ENCODE results near the gene SLC6A4. TPM values are rescaled to one million over a fixed set of nuclear protein-coding genes. Genes with fewer than 3 reads are reported as not detected.

SLC6A4 gene
- total and polyA plus RNA-seq, 4 donors, result 0.05 to 0.70 TPM; not detected in 2

- DNase-seq (ENCODE audit: low spot score), result no peak
Measured at GRCh38 chr17:30200106-30200505, 35.4 kb downstream of the SLC6A4 start.

More at GRCh38 chr17:30200106-30200505, 35.4 kb downstream of the SLC6A4 start:
- H3K9me3 ChIP-seq (ENCODE audit: control insufficient read depth in 4 of 4, low read length in 3 of 4), result no peaks in the 10 kb centered on the region
- no peak for TF ChIP-seq GABPA (IDR thresholded peaks at IDR 0.05 in 1 of 2, conservative IDR thresholded peaks at IDR 0.05 in 1 of 2)
- TF ChIP-seq NR2F2 (IDR thresholded peaks at IDR 0.05), result no peak
- TF ChIP-seq YY1 (IDR thresholded peaks at IDR 0.05), result no peak
- TF ChIP-seq HNF4G (IDR thresholded peaks at IDR 0.05), result no peak
- no peak for TF ChIP-seq TAF1 (conservative IDR thresholded peaks at IDR 0.05)
- no peak for TF ChIP-seq HNF4A (conservative IDR thresholded peaks at IDR 0.05)
- TF ChIP-seq, protein P1, sequence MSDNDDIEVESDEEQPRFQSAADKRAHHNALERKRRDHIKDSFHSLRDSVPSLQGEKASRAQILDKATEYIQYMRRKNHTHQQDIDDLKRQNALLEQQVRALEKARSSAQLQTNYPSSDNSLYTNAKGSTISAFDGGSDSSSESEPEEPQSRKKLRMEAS (IDR thresholded peaks at IDR 0.05), result no peak
- no peak for TF ChIP-seq RAD21 (IDR thresholded peaks at IDR 0.05)
- no peak for TF ChIP-seq SP1 (IDR thresholded peaks at IDR 0.05)
- no peak for TF ChIP-seq RXRA (IDR thresholded peaks at IDR 0.05)
- TF ChIP-seq, protein P2, sequence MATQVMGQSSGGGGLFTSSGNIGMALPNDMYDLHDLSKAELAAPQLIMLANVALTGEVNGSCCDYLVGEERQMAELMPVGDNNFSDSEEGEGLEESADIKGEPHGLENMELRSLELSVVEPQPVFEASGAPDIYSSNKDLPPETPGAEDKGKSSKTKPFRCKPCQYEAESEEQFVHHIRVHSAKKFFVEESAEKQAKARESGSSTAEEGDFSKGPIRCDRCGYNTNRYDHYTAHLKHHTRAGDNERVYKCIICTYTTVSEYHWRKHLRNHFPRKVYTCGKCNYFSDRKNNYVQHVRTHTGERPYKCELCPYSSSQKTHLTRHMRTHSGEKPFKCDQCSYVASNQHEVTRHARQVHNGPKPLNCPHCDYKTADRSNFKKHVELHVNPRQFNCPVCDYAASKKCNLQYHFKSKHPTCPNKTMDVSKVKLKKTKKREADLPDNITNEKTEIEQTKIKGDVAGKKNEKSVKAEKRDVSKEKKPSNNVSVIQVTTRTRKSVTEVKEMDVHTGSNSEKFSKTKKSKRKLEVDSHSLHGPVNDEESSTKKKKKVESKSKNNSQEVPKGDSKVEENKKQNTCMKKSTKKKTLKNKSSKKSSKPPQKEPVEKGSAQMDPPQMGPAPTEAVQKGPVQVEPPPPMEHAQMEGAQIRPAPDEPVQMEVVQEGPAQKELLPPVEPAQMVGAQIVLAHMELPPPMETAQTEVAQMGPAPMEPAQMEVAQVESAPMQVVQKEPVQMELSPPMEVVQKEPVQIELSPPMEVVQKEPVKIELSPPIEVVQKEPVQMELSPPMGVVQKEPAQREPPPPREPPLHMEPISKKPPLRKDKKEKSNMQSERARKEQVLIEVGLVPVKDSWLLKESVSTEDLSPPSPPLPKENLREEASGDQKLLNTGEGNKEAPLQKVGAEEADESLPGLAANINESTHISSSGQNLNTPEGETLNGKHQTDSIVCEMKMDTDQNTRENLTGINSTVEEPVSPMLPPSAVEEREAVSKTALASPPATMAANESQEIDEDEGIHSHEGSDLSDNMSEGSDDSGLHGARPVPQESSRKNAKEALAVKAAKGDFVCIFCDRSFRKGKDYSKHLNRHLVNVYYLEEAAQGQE (IDR thresholded peaks at IDR 0.05), result no peak
- TF ChIP-seq FOXA2 (IDR thresholded peaks at IDR 0.05), result no peak
- no peak for TF ChIP-seq ATF3 (IDR thresholded peaks at IDR 0.05)
- no peak for TF ChIP-seq JUND (IDR thresholded peaks at IDR 0.05)
- TF ChIP-seq, protein P3, sequence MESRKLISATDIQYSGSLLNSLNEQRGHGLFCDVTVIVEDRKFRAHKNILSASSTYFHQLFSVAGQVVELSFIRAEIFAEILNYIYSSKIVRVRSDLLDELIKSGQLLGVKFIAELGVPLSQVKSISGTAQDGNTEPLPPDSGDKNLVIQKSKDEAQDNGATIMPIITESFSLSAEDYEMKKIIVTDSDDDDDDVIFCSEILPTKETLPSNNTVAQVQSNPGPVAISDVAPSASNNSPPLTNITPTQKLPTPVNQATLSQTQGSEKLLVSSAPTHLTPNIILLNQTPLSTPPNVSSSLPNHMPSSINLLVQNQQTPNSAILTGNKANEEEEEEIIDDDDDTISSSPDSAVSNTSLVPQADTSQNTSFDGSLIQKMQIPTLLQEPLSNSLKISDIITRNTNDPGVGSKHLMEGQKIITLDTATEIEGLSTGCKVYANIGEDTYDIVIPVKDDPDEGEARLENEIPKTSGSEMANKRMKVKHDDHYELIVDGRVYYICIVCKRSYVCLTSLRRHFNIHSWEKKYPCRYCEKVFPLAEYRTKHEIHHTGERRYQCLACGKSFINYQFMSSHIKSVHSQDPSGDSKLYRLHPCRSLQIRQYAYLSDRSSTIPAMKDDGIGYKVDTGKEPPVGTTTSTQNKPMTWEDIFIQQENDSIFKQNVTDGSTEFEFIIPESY (IDR thresholded peaks at IDR 0.05), result no peak
- TF ChIP-seq FOXA1 (IDR thresholded peaks at IDR 0.05), result no peak
- no peak for TF ChIP-seq EGR1 (IDR thresholded peaks at IDR 0.05; ENCODE audit: low read depth in 2 of 2)
- TF ChIP-seq, protein P4, sequence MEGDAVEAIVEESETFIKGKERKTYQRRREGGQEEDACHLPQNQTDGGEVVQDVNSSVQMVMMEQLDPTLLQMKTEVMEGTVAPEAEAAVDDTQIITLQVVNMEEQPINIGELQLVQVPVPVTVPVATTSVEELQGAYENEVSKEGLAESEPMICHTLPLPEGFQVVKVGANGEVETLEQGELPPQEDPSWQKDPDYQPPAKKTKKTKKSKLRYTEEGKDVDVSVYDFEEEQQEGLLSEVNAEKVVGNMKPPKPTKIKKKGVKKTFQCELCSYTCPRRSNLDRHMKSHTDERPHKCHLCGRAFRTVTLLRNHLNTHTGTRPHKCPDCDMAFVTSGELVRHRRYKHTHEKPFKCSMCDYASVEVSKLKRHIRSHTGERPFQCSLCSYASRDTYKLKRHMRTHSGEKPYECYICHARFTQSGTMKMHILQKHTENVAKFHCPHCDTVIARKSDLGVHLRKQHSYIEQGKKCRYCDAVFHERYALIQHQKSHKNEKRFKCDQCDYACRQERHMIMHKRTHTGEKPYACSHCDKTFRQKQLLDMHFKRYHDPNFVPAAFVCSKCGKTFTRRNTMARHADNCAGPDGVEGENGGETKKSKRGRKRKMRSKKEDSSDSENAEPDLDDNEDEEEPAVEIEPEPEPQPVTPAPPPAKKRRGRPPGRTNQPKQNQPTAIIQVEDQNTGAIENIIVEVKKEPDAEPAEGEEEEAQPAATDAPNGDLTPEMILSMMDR (IDR thresholded peaks at IDR 0.05; ENCODE audit: low read depth, low read length, missing input control), result no peak
- no peak overlapping the region for H3K9ac ChIP-seq (ENCODE audit: low read depth in 1 of 2, low read length in 2 of 2)
- no peak overlapping the region for H3K4me3 ChIP-seq (ENCODE audit: low read depth in 1 of 3, low read length in 3 of 3)
- no peaks in the 10 kb centered on the region for H3K36me3 ChIP-seq (ENCODE audit: control insufficient read depth in 4 of 4, insufficient read depth in 3 of 4, low read depth in 1 of 4, low read length in 3 of 4)
- no peaks in the 10 kb centered on the region for H3K4me1 ChIP-seq (ENCODE audit: control insufficient read depth in 4 of 4, insufficient read depth in 4 of 4, low read length in 3 of 4)
- H3K27me3 ChIP-seq (ENCODE audit: control insufficient read depth in 4 of 4, insufficient read depth in 4 of 4, low read length in 3 of 4), result no peaks in the 10 kb centered on the region
- WGBS, result 84% methylated on average over 10 of the region's 10 CpGs
- no peak overlapping the region for H3K27ac ChIP-seq (ENCODE audit: low read depth in 1 of 2, low read length in 2 of 2)

Measured in liver (tissue), 9 donors.